Activated CD8-positive, alpha-beta memory T cell treated with anti-CD3 and anti-CD28 coated beads, Interleukin-2, amount 50 U/mL, for 24 hours (primary cell): ENCODE data around the gene PYCARD.
"Not testable (repeated sequence)": the region's sequence is repeated elsewhere in the genome, so short reads cannot be mapped to it uniquely, and the experiment has no call there.

Source experiments
- DNase-seq: peaks from one replicate; pipeline ENCODE4 v3.0.0-alpha.2; 2020; ENCODE audit errors: extremely low read depth

Gene PYCARD

GRCh38 chr16:31202414-31203375 lies at the start of gene PYCARD:
Gene PYCARD, minus strand, starts transcription at chr16:31202760. Its CDS starts 70 bp downstream, at chr16:31202690.
- DNase-seq, result no peak

GRCh38 chr16:31251435-31251834 lies 48.9 kb upstream of the PYCARD start:
- no peak for DNase-seq

- no peak for DNase-seq
Observed at GRCh38 chr16:31250782-31251384, 48.3 kb upstream of the PYCARD start.

- no peak for DNase-seq
Observed at GRCh38 chr16:31248344-31248743, 45.8 kb upstream of the PYCARD start.

GRCh38 chr16:31246296-31246695 lies 43.7 kb upstream of the PYCARD start:
- no peak for DNase-seq

- not testable (repeated sequence) for DNase-seq
Observed at GRCh38 chr16:31245598-31245997, 43.0 kb upstream of the PYCARD start.

- no peak for DNase-seq
Observed at GRCh38 chr16:31243734-31244670, 41.4 kb upstream of the PYCARD start.

GRCh38 chr16:31242206-31242605 lies 39.6 kb upstream of the PYCARD start:
- no peak for DNase-seq

- no peak for DNase-seq
Observed at GRCh38 chr16:31238041-31238440, 35.5 kb upstream of the PYCARD start.

GRCh38 chr16:31229501-31229900 lies 26.9 kb upstream of the PYCARD start:
- no peak for DNase-seq

- DNase-seq, result no peak
Observed at GRCh38 chr16:31228206-31228605, 25.6 kb upstream of the PYCARD start.

GRCh38 chr16:31225193-31225592 lies 22.6 kb upstream of the PYCARD start:
- DNase-seq, result no peak

GRCh38 chr16:31224092-31224955 lies 21.8 kb upstream of the PYCARD start:
- no peak for DNase-seq

- DNase-seq, result no peak
Observed at GRCh38 chr16:31223044-31223443, 20.5 kb upstream of the PYCARD start.

- no peak for DNase-seq
Observed at GRCh38 chr16:31221357-31222160, 19.0 kb upstream of the PYCARD start.

GRCh38 chr16:31219154-31219741 lies 16.7 kb upstream of the PYCARD start:
- DNase-seq, result no peak

- DNase-seq, result no peak
Observed at GRCh38 chr16:31217136-31217530, 14.6 kb upstream of the PYCARD start.

- DNase-seq, result no peak
Observed at GRCh38 chr16:31216422-31217135, 14.0 kb upstream of the PYCARD start, which contains the start of gene PYDC1. Gene PYDC1, minus strand, starts transcription at chr16:31217135. Its CDS starts 107 bp downstream, at chr16:31217028.
